Peyer's patch (tissue), 4 donors: ENCODE data around the gene NAB1.

Experiments used
- POLR2A ChIP-seq, 2 donors: fragments of 450-650 bp; IDR thresholded peaks; one replicate each; pipeline ENCODE4 v1.5.1; 2017; ENCODE audit warnings: antibody characterized with exemption in 2 of 2, mild to moderate bottlenecking in 2 of 2, moderate library complexity in 2 of 2
- TF ChIP-seq, protein P1 (sequence below), 6 experiments: fragments of 450-650 bp in 4 of 6; fragments of 200-600 bp in 2 of 6; sonication (generic) in 1 of 6; IDR thresholded peaks; one replicate each; pipeline ENCODE4 v1.5.1; 2017 to 2019; ENCODE audit warnings: antibody characterized with exemption in 6 of 6, mild to moderate bottlenecking in 3 of 6, moderate library complexity in 1 of 6

DNA sequence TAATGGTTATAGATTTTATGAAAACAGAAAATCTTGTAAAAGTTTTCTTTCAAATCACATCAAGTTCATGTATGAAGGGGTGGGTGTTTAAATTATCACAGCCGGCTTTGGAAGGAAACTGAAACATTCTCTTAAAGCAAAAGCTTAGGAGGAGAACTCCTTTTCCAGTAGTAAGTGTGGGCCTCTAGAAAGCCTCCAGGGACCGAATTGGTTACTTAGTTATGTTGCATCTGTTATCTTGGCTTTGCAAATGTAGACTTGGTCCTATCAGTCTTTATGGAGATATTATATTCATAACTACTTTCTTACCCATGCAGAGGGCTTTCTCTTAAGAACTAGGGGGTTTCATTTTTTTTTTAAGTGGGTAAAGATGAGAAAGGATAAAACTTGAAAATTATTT is 7.4 kb downstream of the NAB1 start:
- TF ChIP-seq, protein P1, sequence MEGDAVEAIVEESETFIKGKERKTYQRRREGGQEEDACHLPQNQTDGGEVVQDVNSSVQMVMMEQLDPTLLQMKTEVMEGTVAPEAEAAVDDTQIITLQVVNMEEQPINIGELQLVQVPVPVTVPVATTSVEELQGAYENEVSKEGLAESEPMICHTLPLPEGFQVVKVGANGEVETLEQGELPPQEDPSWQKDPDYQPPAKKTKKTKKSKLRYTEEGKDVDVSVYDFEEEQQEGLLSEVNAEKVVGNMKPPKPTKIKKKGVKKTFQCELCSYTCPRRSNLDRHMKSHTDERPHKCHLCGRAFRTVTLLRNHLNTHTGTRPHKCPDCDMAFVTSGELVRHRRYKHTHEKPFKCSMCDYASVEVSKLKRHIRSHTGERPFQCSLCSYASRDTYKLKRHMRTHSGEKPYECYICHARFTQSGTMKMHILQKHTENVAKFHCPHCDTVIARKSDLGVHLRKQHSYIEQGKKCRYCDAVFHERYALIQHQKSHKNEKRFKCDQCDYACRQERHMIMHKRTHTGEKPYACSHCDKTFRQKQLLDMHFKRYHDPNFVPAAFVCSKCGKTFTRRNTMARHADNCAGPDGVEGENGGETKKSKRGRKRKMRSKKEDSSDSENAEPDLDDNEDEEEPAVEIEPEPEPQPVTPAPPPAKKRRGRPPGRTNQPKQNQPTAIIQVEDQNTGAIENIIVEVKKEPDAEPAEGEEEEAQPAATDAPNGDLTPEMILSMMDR (IDR thresholded peaks at IDR 0.05): no peak
- no peak for TF ChIP-seq POLR2A (IDR thresholded peaks at IDR 0.05)
